Left forelimb (tissue), 1 donor: ENCODE data around the gene PDCD6IP.
"Not testable (repeated sequence)": the region's sequence is repeated elsewhere in the genome, so short reads cannot be mapped to it uniquely, and the experiment has no call there.

ENCODE experiments used
- DNase-seq: peaks from one replicate; pipeline ENCODE4 v3.0.0-alpha.2; 2018; ENCODE audit warnings: low spot score

PDCD6IP gene, protein sequence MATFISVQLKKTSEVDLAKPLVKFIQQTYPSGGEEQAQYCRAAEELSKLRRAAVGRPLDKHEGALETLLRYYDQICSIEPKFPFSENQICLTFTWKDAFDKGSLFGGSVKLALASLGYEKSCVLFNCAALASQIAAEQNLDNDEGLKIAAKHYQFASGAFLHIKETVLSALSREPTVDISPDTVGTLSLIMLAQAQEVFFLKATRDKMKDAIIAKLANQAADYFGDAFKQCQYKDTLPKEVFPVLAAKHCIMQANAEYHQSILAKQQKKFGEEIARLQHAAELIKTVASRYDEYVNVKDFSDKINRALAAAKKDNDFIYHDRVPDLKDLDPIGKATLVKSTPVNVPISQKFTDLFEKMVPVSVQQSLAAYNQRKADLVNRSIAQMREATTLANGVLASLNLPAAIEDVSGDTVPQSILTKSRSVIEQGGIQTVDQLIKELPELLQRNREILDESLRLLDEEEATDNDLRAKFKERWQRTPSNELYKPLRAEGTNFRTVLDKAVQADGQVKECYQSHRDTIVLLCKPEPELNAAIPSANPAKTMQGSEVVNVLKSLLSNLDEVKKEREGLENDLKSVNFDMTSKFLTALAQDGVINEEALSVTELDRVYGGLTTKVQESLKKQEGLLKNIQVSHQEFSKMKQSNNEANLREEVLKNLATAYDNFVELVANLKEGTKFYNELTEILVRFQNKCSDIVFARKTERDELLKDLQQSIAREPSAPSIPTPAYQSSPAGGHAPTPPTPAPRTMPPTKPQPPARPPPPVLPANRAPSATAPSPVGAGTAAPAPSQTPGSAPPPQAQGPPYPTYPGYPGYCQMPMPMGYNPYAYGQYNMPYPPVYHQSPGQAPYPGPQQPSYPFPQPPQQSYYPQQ

DNA sequence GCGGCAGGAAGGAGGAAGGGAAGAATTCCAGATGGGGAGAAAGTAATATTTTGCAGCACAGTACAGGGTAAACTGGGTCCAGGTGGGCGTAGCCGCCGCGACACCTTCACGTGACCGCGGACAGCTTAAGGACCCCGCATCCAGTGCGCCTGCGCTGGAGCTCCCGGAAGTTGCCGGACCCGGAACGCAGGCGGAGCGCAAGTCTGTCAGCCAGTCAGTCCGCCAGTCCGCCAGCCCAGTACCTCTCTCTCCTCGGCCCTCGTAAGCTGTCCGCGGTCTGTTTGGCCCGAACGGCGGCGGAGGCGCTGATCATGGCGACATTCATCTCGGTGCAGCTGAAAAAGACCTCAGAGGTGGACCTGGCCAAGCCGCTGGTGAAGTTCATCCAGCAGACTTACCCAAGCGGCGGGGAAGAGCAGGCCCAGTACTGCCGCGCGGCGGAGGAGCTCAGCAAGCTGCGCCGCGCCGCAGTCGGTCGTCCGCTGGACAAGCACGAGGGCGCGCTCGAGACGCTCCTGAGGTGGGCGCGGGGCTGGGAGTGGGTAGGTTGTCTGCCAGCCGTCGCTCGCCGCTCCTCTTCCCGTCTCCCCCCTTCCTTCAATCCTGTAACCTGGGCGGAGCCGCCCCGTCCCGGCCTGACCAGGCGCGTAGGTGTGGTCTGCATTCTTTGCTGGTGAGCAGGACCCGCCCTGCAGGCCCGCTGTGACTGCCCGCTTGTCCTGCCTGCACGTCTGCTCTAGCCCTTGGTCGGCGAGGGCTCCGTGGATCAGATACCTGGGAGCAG is at the start of gene PDCD6IP:
TSS of gene PDCD6IP (plus strand) at position 213 of the 784 bp plus-strand sequence. CDS start at position 312, 99 bp downstream.
- DNase-seq, result peak; percentile 96

- no peak for DNase-seq
Measured at GRCh38 chr3:33749546-33750210, 48.8 kb upstream of the PDCD6IP start.

GRCh38 chr3:33750211-33750548 is 48.2 kb upstream of the PDCD6IP start:
- DNase-seq, result no peak

DNA sequence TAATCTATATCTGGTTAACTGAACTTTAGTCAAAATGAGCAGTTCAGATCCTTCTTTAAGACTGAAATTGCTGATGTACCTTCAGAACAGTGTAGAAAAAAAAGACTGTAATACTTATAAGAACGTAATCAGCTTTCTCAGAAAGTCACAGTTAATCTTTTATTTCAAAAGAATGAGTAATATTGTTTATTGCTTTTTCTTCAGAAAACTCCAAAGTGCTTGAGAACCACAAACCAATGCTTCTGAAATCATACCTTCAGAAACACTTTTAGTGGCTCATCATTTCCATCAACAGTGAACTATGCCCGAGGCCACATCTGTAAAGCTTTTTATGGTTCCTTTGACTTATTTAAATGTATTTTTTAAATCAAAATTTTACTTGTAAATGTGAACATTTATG is 47.1 kb upstream of the PDCD6IP start:
- no peak for DNase-seq

DNA sequence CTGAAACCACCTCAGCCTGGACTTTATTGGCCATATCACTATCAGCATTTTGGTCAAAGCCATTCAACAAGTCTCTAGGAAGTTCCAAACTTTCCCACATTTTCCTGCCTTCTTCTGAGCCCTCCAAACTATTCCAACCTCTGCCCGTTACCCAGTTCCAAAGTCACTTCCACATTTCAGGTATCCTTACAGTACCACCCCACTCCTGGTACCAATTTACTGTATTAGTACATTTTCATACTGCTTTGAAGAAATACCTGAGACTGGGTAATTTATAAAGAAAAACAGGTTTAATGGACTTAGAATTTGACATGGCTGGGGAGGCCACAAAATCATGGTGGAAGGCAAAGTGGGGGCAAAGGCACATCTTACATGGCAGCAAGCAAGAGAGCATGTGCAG is 44.0 kb upstream of the PDCD6IP start:
- DNase-seq, result not testable (repeated sequence)

GRCh38 chr3:33758281-33758680 is 40.1 kb upstream of the PDCD6IP start:
- DNase-seq, result no peak

DNA sequence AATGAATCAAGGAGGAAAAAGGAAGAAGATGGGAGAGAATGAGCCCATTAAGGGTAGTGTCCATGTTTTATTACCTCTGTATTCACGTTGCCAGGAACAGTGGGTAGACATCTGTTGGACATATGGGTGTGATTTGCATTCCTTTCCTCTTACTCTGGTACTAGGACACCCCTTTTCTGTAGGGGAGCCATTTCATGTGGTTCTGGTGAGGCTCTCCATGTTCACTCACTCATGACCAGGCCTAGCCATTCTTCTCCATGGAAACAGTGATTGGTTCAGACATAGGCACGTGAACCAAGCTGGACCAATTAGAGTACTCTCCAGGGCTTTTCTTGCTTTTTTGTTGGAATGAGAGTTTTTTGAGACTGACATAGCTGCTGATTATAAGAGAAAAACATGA is 39.6 kb upstream of the PDCD6IP start:
- no peak for DNase-seq

GRCh38 chr3:33768578-33769330 is 29.7 kb upstream of the PDCD6IP start:
- DNase-seq, result no peak

DNA sequence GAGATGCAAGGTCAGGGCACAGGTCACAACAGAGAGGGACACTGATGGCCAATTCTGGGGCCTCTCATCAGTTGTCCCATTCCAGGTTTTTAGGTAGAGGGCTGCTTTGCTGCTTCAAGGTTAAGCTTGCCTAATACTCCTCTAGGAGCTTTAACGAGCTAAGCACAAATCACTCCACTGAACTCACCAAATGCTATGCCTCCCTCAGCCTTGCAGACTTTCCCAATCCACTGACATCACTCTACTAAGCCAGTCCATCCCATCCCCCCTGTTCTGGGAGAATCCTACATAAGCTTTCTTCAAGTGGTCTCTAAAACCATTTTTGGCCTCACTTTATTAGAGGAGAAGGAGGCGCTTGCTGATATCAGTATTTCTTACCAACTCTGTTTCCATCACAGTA is 24.8 kb upstream of the PDCD6IP start:
- DNase-seq, result no peak

GRCh38 chr3:33775363-33775762 is 23.1 kb upstream of the PDCD6IP start:
- no peak for DNase-seq

- DNase-seq, result no peak
Measured at GRCh38 chr3:33777996-33778395, 20.4 kb upstream of the PDCD6IP start.

- DNase-seq, result no peak
Measured at GRCh38 chr3:33779751-33780150, 18.7 kb upstream of the PDCD6IP start.

GRCh38 chr3:33781413-33781812 is 17.0 kb upstream of the PDCD6IP start:
- not testable (repeated sequence) for DNase-seq

DNA sequence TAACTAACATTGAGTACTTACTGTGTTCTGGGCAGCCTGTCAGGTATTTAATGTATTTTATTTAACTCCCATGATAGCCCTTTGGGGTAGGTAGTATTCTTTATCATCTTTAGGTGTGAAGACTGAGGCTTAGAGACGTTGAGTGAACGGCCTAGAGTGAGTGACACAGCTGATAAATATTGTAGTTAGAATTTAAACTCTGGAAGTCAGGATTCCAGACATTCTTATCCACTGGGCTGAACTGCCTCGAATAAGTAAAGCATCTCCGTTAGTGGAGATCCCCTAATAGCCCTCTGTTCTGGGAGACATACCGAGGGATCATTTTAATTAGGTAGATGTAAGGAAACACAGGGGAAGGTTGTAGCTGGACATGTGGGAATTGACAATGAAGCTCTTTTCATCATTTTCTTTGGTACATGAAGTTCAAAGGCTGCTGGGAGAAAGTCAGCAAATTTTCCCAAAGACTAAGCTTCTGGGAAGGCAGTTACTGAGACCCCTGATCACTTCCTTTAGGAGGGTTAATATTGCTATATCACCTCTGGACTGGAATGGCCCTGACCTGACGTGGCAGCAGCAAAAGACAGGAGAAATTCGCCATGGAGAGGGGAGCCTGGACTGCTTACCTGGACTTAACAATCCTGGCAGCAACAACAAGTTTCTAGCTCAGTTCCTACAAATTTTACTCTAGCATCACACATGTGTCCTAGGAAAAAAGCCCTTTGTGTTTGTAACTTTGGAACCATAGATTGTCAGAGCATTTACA is 11.7 kb upstream of the PDCD6IP start:
- no peak for DNase-seq

DNA sequence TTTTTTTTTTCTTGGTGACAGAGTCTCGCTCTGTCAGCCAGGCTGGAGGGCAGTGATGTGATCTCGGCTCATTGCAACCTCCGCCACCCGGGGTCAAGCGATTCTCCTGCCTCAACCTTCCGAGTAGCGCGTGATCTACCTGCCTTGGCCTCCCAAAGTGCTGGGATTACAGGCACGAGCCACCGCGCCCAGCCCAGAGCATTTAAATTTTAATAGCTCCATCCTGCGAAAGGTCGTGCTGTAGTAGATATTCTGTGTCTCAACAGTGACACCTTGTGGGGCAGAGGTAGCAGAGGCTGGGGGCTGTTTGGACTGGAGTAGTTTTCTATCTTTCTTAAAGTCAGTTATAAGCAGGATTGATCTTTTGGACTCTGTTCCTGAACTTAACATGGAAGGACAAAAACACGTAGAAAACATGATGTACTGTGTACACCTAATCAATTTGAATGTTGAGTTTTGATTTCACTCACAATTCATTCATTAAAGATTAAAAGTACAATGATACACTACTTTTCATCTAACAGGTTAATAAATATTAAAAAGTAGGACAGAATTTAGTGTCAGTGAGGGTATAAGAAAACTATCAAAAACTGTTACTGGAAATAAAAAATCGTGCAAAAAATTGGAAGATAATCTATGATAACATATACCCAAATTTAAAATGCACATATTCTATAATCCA is 11.0 kb upstream of the PDCD6IP start:
- DNase-seq, result peak; percentile 68

DNA sequence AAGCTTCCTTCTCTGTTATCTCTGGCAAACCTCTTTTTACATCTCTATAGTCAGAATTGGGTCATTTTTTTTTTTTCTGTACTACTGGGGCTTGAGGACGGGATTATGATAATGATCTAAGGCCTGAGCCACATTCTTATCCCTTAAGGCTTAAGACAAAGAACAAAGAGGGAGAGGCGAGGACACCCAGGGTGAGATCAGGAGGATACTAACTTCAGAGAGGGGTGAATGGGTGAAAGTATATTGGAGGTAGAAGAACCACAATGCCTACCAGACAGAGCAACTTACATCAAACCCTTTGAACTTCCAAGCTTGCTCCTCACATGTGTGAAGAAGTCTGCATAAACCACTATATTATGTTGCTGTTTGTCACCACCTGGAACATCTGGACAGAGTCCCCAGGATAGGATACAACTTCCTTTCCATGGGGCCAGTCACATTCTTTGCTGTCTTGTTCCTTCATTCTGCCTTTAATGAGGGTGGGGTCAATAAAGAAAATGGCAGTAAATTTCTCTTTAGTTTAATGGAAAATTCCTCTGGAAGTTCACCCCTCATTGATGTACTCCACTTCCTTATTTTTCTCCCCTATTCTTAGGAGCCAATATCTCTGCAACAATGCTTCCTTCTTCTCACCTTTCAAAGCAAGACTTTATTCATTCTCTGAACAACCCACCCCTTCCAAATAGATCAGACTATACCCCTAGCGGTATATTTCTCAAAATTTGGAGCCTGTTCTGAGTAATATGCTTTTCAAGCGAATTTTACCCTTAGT is 9.1 kb upstream of the PDCD6IP start:
- no peak for DNase-seq

DNA sequence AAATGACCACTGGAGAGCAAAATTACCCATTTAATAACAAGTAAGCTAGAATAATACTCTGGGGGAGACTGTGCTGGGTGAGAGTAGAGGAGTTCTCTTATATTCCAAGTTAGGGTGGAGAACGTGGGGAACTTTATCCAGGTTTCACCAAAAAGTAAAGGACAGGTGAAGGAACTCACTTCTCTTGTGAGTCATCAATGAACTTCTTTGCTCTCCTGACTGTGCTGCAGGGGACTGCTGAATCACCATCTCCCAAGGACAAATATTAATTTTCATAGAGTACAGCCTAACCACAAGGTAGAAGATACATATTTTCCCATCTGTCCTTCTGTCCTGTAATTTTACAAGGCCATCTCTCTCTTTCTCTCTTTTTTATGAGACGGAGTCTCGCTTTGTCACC is 8.3 kb upstream of the PDCD6IP start:
- no peak for DNase-seq

DNA sequence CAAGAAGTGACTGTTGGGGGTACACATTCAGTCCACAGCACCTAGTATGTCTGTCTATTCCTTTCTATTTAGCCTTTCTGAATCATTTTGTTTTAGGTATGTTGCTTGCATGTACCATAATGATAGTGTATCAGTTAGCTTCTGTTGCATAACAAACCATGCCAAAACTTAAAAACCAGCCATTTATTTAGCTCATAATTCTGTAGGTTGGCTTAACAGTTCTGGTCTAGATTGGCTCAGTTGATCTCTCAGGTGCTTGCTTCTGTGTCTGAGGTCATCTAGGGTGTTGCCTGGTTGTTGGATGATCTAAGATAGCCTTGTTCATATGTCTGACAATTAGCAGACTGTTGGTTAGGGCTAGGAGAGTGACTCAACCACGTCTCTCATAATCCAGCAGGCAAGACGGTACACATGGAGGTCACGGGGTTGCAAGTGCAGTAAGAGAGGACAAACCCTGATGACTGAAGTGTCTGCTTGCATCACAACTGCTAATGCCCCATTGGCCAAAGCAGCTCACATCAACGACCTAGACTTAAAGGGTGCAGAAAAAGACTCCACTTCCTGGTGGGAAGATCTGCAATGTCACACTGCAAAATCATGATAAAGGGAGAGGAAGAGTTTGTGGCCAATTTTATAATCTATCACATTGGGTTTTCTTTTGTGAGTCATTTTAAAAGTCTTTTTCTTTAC is 6.8 kb upstream of the PDCD6IP start:
- no peak for DNase-seq
